ENCODE measurements around the gene SLC8A3. TPM values are rescaled to one million over a fixed set of nuclear protein-coding genes. Genes with fewer than 3 reads are reported as not detected.

Gene SLC8A3
- total RNA-seq, 1 donor from 2014 or later, result 28.4 TPM

DNA sequence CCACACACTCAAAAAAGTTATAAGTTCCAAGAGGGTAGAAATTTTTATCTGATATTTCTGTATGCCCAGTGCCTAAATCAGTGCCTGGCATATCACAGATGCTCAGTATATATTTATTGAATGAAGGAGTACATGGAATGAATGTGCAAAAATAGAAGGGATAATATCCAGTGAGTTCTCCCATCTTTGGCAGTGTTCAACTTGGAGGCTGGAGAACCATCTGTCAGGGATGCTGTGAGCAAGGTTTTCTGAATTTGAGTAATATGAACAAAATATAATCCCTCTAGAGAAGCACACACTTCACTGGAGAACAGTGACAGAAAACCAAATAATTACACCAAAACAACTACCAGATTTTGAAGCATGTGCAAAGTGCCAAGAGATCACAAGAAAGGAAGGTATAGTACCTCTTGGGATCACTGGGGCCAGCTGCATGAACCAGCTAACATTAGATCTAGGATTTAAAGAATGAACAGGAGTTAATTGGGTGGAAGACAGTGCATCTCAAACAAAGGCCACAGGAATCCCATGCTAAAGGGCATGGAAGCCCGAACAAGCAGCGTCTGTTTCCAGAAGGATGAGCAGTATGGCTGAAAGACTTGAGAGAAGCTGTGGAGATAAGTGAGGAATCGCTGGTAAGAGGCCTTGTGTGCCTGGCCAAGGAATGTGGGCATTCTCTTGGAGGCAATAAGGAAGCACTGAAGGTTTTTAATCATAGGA lies 11.5 kb downstream of the SLC8A3 start:
- no peak for DNase-seq

DNA sequence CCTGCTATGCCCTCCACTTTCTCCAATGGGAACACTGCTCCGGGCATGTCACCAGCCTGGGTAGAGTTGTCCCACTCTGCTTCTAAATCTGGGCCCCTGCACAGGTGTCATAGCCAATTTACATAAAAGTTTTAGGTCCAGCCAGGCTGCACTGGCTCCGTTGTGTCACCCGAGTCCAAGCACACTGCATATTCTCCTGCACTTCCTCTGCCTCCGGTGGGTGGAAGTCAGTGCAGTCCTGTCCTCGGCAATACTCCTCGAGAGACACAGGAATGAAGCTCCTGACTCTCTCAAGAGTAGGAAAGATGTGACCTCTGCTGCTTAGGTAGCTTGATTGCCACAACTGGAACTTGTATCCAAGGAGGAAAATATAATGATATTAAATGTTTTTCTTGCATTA lies 15.2 kb downstream of the SLC8A3 start:
- DNase-seq, result no peak

DNA sequence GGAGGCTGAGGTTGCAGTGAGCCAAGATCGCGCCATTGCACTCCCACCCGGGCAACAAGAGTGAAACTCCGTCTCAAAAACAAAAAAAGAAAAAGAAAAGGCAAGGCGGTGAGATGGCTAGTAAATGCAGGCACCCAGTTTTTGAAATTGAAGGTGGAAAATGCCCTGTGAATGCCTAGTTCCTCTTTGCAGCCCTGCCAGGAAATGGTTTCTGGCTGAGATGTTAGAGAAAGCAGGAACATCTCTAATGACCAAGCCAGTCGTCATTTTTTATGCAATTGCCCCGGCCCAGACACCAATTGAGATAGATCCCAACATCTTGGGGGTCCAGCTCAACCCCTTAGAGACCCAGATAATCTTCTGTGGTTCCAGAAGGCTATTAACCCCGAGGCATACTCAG lies 17.0 kb downstream of the SLC8A3 start:
- DNase-seq, result no peak

DNA sequence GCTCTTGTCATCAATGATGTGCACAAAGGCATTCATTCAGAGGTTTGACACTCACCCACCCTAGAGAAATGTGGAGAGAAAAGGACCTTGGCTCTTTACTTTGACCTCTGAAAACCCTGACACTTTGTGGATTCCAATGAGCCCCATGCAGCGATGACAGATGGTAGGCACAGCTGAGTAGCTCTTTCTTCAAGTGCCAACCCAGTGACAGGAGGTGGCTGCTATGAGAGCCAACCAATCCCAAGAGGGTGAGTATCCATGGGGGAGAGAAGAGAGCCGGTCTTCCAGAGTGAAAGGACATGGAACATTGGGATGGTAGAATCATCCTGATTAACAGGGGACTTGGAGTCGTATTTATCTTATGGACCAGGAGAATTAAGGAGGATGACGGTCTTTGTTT lies 17.8 kb downstream of the SLC8A3 start:
- peak; percentile 49 for DNase-seq

DNA sequence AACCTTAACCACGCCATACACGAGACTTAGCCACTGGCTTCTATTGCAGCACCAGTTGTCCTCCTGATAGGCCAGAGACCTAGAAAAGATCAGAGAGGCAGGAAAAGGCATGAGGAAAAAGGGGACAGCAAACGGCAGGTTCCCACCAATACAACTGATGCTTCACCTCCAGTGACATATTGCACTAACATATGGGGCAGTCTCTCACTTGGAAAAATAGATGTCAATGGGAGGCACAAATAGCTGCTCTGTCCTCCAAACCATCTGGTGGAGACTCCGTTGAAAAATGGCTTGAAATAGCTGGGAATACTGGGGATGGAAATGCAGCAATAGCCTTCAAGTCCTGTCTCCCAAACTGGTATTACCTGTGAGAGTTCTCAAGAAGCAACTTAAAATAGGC lies 20.3 kb downstream of the SLC8A3 start:
- no peak for DNase-seq

DNA sequence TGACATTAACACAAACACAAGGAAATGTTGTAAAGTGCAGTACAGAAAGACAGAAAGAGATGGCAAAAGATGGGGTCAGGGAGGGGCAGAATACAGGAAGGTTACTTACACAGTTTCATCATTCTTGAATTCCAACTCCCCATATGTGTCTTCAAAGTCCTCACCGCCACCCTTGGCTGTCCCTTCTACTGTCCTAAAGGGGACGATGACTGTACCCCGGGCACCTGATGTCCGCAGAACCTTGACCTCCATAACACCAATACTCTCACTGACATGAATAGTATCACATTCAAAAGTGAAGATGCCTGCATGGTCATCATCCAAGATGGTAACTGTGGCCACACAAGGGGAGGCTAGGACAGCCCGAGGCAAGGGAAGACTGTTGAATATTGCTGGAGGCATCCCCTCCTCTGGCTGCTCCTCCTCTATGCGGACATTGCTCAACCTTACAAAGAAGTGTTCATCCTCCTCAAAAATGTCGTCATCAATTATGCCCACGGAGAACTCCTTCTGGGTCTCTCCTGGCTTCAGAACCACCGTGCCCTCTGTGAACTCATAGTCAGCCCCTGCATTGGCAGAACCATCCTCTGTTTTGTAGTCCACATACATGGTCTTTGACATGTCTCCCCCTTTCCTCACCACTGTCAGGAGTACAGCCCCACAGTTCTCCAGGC lies 22.1 kb downstream of the SLC8A3 start:
- DNase-seq, result no peak

DNA sequence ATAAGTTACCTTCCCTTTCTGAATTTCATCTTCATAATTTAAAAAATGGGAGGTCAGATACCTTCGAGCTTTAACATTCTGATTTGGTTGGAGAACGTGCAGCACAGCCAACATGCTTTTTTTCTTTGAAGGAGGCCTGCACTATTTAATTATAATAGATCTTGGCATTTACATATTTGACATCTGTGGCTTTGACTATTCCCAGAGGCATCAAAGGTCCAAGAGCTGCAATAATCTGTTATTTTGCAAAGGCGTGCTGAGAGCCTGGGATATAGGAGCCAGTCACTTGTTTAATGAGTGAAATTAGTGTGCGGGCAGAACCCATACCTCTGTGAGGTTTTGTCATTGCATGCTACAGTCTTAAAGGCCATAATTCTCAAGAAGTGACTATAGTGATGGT lies 26.4 kb downstream of the SLC8A3 start:
- DNase-seq, result no peak

DNA sequence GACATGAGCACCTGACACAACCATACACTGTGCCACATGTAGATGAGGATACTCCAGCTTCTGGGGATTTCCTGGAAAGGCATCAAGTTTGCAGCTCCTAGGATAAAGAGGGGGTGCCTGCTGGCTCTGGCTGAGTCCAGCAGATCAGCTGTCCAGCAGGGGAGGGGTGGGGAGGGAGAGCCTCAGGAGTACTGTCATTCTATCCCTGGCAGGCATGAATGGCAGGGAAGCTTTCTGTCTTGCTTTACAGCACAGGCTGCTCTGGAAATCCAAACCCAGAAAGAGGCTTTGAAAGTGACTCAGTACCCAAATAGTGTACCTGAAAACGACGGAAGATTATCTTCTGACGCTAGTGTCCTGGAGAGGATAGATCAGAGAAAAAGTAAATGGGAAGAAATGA lies 32.2 kb downstream of the SLC8A3 start:
- DNase-seq, result peak; percentile 32

DNA sequence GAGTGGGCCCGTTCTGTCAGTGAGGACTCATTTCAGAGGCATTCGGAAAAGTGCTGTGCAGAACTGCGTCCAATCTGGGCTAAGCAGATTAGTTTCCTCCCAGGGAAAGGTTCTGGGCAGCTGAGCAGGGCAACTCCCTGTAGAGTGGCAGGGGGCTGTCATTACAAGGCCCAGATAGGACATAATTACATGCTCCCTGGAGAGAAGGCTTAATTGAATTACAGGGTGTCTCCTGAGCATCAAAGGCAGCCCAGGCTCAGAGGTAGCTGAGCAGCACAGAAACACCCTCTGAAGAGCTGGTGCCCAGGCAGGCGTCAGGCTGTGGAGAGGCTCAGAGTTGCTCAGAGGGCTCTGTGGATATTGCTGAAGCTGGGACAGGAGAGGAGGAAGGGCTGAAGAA lies 36.0 kb downstream of the SLC8A3 start:
- no peak for DNase-seq

DNA sequence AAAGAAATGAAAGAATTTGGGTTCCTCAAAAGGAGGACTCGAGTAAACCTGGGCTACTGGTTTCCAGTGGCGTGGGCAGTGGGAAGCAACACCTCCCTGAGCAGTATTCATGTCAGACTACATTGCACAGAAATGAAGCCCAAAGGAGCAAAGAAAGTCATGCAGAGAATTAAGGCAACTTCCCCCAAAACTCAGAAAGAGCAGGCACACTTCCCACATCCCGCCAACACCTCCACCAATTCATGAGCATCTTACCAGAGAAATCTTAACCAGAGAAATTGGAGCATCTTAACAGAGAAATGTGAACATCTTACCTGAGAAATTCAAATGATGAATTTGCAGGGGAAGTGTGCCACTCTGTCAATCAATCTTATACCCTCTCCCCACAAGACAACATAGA lies 36.7 kb downstream of the SLC8A3 start:
- no peak for DNase-seq

DNA sequence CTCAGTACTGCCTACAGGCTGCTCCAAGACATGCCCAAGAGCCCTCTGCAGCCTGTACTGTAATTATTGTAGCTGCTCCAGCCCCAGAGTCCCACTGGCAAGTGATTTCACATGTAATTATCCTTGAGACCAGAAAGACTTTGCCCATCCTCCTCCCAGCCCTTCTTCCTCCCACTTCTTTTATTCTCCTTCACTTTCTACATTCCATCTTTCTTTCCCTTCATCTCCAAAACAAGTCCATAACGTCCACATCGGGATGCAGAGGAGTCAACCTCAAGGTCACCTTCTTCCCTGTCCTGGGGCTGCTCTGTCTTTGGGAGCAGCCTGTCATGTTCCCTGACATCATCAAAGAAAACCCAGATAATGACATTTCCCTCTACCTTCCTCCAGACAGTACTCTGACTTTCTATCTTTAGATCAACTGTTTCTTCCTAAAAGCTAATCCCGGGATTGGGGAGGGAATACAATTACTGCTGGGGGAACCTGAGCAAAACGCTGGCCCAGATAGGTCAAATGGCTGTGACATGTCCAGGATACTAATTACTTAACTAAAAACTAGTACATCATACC lies 39.1 kb downstream of the SLC8A3 start:
- DNase-seq, result no peak

DNA sequence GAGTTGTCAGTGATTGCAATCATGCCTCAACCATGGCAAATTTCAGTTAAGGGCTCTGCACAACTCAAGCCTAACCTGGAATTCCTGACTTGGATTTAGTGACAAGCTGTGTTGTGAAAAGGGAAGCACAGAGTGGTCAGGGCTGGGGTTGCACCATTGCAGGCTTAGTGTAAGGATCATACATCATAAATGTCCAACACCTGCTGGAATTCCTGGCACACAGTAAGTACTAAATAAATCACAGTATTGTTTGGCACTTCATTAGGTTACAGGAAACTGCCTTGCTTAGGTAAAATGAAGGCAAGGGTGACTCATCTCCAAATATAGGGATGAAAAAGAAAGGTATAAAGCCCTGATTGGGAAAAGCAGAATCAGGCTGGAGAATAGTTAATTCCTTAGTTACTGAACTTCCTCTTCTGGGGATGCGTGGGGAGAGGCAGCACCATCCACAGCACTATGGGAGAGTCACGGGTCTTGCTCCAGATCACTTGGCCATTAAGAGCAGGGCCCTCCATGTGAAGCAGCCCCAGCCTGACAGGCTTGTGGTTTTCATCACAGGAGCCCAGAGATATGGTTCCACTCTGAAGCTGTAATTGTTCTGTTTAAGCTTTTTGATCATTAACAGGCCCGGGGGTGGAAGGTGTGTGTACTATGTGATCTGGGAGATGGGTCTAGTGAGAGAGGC lies 39.7 kb downstream of the SLC8A3 start:
- DNase-seq, result no peak

DNA sequence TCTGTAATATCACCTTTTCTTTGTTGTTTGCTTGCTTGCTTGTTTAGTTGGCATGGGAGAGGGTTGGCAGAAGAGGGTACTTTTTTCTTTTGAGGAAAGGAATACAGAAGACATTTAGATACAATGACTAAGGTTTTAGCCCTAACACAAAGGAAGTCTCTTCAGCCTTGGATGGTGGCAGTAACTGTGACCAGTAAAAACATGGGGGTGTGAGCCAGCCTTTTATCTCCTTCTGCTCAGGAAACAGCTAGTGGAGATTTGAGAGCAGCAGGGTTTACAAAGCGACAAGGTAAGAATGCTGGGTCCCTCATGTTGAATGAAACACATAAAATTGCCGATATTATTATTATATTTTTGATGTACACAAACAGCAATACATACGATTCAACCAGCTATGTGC lies 40.4 kb downstream of the SLC8A3 start:
- no peak for DNase-seq

DNA sequence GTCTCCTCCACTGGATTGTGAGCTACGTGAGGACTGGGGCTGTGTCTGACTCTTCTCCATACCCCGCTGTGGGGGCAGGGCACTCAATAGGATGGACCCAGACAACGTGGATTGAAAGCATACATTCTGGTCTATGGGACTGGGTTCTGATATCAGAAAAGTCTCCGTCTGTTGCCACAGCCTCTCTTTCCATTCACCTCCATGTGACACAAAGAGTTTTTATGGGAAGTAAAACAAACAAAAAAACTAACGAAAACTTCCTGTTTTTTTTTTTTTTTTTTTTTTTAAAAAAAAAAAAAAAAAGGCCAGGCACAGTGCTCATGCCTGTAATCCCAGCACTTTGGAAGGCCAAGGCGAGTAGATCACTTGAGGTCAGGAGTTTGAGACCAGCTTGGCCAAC lies 44.7 kb downstream of the SLC8A3 start:
- DNase-seq, result no peak

DNA sequence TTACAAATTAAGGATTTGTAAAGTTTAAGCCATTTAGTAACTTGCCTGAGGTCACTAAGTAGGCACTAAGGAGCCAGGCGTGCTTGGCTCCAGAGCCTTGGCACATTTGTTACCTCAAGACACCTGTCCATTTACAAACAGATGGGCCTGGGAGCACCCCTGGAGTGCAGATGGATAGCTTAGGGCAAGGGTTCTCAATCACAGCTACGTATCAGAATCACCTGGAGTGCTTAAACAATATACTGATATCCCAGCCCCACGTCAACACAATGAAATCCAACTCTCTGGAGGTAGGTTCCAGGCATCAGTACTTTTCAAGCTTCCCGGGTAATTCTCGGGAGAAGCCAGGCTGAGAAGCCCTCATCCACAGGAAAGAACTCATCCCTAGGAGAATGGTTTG lies 45.4 kb downstream of the SLC8A3 start:
- no peak for DNase-seq

DNA sequence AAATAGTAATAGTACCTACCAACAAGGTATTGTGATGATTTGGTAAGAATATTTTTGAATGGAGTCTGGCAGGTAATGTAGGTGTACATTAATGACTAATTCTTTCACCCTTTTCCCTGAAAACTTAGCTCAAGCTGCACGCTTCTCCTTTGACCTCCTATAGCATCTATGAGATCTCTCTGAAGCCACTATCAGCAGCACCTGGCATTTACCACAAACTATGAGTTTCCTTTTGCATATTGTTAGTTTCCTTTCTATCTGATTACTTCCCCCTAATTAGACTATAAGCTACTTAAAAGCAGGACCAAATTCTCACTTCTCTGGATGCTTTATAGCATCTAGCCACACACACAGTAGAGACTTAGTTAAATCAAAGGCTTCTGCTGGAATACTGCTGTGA lies 48.1 kb downstream of the SLC8A3 start:
- DNase-seq, result no peak

DNA sequence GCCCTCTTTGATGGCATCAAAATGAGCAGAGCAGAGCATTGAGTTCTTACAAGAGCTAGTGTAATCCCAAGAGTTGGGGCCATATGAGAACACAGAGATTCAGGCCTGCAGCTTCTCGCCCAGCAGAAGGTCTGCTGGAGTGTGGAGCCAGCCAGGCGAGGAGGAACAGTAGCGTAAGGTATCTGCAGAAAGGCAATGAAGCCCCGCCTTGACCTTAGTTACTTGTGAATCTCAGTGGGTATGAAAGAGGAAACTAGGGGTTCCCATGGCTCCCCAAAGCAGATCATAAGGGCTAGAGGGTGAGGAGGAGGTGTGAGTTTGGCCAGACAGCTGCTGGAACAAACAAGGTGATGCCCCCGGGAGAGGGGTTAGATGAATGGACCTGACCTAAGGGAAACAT lies 49.4 kb downstream of the SLC8A3 start:
- no peak for DNase-seq

DNA sequence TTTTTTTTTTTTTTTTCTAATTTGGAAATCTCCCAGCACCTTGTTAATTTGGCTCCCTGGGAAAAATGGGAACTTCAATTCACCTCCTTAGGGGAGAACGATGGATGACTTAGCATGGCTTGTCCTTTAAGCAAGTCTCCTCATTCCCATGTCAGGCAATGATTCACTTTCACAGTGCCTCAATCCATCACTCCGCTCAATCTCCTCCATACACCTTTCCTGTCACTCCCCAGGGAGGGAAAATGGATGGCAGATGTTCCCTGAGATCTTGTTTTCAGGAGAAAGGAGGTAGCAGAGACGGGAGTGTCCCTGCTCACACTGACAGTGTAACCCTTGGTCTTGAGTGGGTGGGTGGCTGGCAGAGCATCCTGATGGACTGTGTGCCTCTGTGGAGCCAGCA lies 51.0 kb downstream of the SLC8A3 start:
- DNase-seq, result no peak

DNA sequence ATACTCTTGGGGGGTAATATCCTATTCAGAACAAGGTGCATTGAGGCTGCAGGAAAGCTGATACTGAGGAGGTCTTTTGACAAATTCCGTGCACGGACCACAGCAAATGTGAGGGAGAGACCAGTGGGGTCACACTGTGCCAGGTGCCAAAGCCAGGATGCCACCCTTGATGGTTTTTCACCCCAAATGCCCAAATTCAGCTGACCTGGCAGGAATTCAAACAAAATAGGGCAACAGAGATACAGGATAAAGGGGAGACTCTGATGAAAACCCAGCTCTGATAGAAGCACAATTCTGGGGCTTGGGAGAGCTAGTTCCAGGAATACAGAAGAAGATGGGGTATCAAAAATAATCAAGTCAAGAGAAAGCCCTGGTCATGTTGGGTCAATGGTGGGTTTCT lies 55.3 kb downstream of the SLC8A3 start:
- no peak for DNase-seq

DNA sequence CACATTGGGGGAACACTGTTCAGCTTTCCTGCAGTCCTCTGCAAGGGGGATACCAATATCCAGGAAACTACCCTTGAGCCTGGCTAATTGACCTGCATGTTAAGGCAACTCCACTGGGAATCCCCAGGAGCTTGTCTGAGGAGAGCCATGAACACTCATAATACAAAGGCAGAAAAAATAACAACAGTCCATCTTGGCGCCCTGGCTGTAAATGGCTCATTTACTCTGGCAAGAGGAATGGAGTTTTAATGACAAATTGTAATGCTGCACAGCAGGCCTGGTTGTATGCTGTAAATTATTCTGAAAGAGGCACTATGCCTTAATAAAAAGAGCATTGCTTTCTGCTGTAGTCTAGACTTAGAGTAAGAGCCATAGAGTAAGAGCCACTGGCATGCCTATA lies 58.3 kb downstream of the SLC8A3 start:
- DNase-seq, result no peak

DNA sequence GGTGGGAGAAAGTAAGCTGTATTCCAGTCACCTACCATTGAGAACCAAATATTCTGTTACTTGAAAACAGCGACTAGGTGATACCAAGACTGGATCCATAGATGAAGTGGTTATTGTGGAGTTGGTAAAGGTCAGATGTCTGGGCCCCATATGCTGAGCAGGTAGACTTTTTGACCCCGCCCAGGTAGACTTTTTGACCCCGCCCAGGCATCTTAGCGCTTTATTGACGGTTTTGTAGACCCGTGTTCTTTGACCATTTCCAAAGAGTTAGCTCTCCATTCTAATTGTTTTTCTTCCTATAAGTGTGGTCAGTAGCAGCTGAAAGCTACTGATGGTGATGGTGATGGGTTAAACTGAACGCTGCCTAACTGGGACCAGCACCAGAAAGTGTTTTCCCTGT lies 61.6 kb downstream of the SLC8A3 start:
- no peak for DNase-seq

DNA sequence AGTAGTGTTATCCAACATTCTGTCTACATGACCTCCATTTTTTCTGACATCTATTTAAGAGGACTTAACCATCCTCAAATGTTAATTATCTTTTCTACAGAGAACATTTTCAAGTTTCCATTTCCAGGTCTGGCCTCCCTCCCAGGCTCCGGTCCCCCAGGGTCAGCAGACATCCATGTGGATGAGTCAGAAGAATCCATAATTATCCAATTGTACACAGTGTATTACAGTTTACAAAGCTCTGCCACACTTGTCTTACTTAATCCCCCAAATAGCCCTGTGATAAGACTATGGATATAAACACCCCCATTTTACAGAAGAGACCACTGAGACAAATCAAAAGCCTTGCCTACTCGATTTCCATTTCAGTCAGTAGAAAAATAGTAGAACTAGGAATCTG lies 65.0 kb downstream of the SLC8A3 start:
- no peak for DNase-seq

DNA sequence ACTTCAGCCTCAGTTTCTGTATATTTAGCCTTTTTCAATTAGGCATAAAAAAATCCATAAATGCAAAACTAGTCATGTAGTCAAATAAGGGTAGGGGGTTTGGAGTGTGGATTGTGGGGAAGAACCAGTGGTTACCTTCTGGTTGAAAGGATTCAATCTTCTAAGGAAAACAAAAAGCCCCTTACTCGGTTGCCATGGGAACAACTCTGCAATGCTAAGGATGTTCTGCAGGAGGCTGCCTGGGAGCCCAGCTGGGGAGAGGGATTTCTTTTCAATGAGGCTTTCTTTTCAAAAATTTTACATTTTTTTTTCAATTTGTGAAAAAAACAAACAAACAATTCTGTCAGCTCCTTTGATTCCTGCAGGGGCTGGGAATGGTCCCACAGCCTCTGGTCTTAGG lies 67.2 kb downstream of the SLC8A3 start:
- DNase-seq, result no peak

DNA sequence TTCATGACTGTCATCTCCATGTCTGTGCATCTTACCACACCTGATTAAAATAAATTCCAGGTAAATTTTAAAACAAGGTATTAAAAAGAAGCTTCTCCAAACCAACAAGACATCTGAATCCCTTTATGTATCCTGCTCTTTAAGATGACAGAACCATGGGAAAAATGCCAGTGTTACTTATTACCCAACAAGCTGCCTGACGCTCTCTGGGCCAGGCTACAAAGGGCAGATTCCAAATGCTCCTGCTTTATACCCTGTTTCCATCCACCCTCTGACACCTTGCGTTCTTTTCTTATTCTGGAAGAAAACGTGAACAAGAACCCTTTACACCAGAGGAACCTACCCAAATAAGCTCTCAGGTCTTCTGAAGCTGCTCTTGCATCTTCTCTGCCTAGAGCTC lies 70.7 kb downstream of the SLC8A3 start:
- DNase-seq, result no peak
